ENCODE data around the gene TNIK. TPM values are rescaled to one million over a fixed set of nuclear protein-coding genes. Genes with fewer than 3 reads are reported as not detected.

Gene TNIK
- total RNA-seq, 1 experiment from 2014 or later, result 0.69 TPM

GRCh38 chr3:171145798-171146197 is 314.4 kb downstream of the TNIK start:
- intact Hi-C loops (cut with micrococcal nuclease; ENCODE audit: unreplicated experiment), result no loop called here
- Histone ChIP-seq H3K9me3 (ENCODE audit: low read depth, low read length, poor library complexity, severe bottlenecking) (no peaks in the 10 kb centered on the region), H3K4me3 (ENCODE audit: low read depth, low read length, poor library complexity, severe bottlenecking) (no peak overlapping the region), H3K4me1 (ENCODE audit: insufficient read depth, low read length, poor library complexity, severe bottlenecking) (no peaks in the 10 kb centered on the region), H3K27ac (ENCODE audit: low read depth, low read length, poor library complexity, severe bottlenecking) (no peak overlapping the region), H3K27me3 (replicated peaks; ENCODE audit: insufficient read depth, low read depth, low read length, poor library complexity) (no peaks in the 10 kb centered on the region), H3K36me3 (ENCODE audit: insufficient read depth, low read length, poor library complexity, severe bottlenecking) (no peaks in the 10 kb centered on the region)
- no peak for DNase-seq (ENCODE audit: low spot score)
- BruUV-seq (replicated peaks), result no TSS peak
- POLR2A ChIA-PET (ENCODE audit: low non-redundant PET), result no interaction called here
- TF ChIP-seq, protein P1, sequence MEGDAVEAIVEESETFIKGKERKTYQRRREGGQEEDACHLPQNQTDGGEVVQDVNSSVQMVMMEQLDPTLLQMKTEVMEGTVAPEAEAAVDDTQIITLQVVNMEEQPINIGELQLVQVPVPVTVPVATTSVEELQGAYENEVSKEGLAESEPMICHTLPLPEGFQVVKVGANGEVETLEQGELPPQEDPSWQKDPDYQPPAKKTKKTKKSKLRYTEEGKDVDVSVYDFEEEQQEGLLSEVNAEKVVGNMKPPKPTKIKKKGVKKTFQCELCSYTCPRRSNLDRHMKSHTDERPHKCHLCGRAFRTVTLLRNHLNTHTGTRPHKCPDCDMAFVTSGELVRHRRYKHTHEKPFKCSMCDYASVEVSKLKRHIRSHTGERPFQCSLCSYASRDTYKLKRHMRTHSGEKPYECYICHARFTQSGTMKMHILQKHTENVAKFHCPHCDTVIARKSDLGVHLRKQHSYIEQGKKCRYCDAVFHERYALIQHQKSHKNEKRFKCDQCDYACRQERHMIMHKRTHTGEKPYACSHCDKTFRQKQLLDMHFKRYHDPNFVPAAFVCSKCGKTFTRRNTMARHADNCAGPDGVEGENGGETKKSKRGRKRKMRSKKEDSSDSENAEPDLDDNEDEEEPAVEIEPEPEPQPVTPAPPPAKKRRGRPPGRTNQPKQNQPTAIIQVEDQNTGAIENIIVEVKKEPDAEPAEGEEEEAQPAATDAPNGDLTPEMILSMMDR (conservative IDR thresholded peaks at IDR 0.05; ENCODE audit: low read depth, low read length), result no peak
- no peak for TF ChIP-seq EZH2 (IDR thresholded peaks at IDR 0.05; ENCODE audit: borderline replicate concordance, low read depth, low read length, poor library complexity, severe bottlenecking)
- CTCF ChIA-PET, result no interaction called here

- no peaks in the 10 kb centered on the region for H3K27me3 ChIP-seq (replicated peaks; ENCODE audit: insufficient read depth, low read depth, low read length, poor library complexity)
- DNase-seq (ENCODE audit: low spot score), result peak; percentile 34
- intact Hi-C loops (cut with micrococcal nuclease; ENCODE audit: unreplicated experiment), result no loop called here
- POLR2A ChIA-PET (ENCODE audit: low non-redundant PET), result no interaction called here
- BruUV-seq (replicated peaks), result no TSS peak
- TF ChIP-seq EZH2 (IDR thresholded peaks at IDR 0.05; ENCODE audit: borderline replicate concordance, low read depth, low read length, poor library complexity, severe bottlenecking), result no peak
- TF ChIP-seq, protein P1 (conservative IDR thresholded peaks at IDR 0.05; ENCODE audit: low read depth, low read length), result no peak
- H3K4me1 ChIP-seq (ENCODE audit: insufficient read depth, low read length, poor library complexity, severe bottlenecking), result no peaks in the 10 kb centered on the region
- H3K27ac ChIP-seq (ENCODE audit: low read depth, low read length, poor library complexity, severe bottlenecking), result no peak overlapping the region
- CTCF ChIA-PET, result no interaction called here
- H3K9me3 ChIP-seq (ENCODE audit: low read depth, low read length, poor library complexity, severe bottlenecking), result no peaks in the 10 kb centered on the region
- no peak overlapping the region for H3K4me3 ChIP-seq (ENCODE audit: low read depth, low read length, poor library complexity, severe bottlenecking)
- no peaks in the 10 kb centered on the region for H3K36me3 ChIP-seq (ENCODE audit: insufficient read depth, low read length, poor library complexity, severe bottlenecking)
Observed at GRCh38 chr3:171142985-171143384, 317.2 kb downstream of the TNIK start.

DNA sequence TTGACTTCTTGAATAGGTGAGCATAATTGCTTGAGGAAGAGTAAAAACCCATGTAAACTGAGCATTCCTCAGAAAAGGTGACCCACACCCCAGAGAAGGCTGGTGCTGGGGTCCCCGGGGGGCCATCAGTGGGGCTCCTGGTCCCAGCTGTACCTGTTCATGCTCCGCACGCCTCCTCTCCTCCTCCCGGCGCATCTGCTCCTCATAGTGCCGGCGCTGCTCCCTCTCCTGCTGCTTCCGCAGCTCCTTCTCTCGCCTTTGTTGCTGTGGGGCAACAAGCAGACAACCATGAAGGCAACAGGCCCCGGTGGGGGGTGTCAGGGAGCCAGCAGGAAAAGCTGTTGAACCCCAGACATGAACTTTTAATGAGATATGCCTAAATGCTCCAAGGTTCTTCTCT is 320.0 kb downstream of the TNIK start:
- TF ChIP-seq EZH2 (IDR thresholded peaks at IDR 0.05; ENCODE audit: borderline replicate concordance, low read depth, low read length, poor library complexity, severe bottlenecking), result no peak
- TF ChIP-seq, protein P1 (conservative IDR thresholded peaks at IDR 0.05; ENCODE audit: low read depth, low read length), result no peak
- intact Hi-C loops (cut with micrococcal nuclease; ENCODE audit: unreplicated experiment), result no loop called here
- POLR2A ChIA-PET (ENCODE audit: low non-redundant PET), result no interaction called here
- no TSS peak for BruUV-seq (replicated peaks)
- CTCF ChIA-PET, result no interaction called here
- Histone ChIP-seq H3K4me1 (ENCODE audit: insufficient read depth, low read length, poor library complexity, severe bottlenecking) (no peaks in the 10 kb centered on the region), H3K27me3 (replicated peaks; ENCODE audit: insufficient read depth, low read depth, low read length, poor library complexity) (no peaks in the 10 kb centered on the region), H3K36me3 (ENCODE audit: insufficient read depth, low read length, poor library complexity, severe bottlenecking) (no peaks in the 10 kb centered on the region), H3K9me3 (ENCODE audit: low read depth, low read length, poor library complexity, severe bottlenecking) (no peaks in the 10 kb centered on the region), H3K4me3 (ENCODE audit: low read depth, low read length, poor library complexity, severe bottlenecking) (no peak overlapping the region), H3K27ac (ENCODE audit: low read depth, low read length, poor library complexity, severe bottlenecking) (no peak overlapping the region)
- no peak for DNase-seq (ENCODE audit: low spot score)

All from A673 (cell line).